GM15510 (cell line): ENCODE measurements around the gene PLIN4.

Source experiments
- POLR2A ChIP-seq: IDR thresholded peaks from 3 replicates; pipeline ENCODE4 v1.6.1; 2011; ENCODE audit warnings: borderline replicate concordance; ENCODE audit not compliant: insufficient read length; ENCODE audit errors: extremely low read depth

The PLIN4 gene

GRCh38 chr19:4503825-4504170, 14.5 kb downstream of the PLIN4 start:
- TF ChIP-seq POLR2A: no peak

- TF ChIP-seq POLR2A: no peak
Observed at GRCh38 chr19:4503132-4503824, 15.0 kb downstream of the PLIN4 start.

- no peak for TF ChIP-seq POLR2A
Observed at GRCh38 chr19:4502282-4503131, 15.8 kb downstream of the PLIN4 start.

- TF ChIP-seq POLR2A: no peak
Observed at GRCh38 chr19:4501691-4502090, 16.6 kb downstream of the PLIN4 start.

- no peak for TF ChIP-seq POLR2A
Observed at GRCh38 chr19:4500841-4501591, 17.3 kb downstream of the PLIN4 start.

GRCh38 chr19:4499855-4500254, 18.4 kb downstream of the PLIN4 start:
- no peak for TF ChIP-seq POLR2A

- TF ChIP-seq POLR2A: no peak
Observed at GRCh38 chr19:4499318-4499717, 19.0 kb downstream of the PLIN4 start.

GRCh38 chr19:4498694-4499093, 19.6 kb downstream of the PLIN4 start:
- TF ChIP-seq POLR2A: no peak

- TF ChIP-seq POLR2A: no peak
Observed at GRCh38 chr19:4497770-4498389, 20.4 kb downstream of the PLIN4 start.

- no peak for TF ChIP-seq POLR2A
Observed at GRCh38 chr19:4496304-4496703, 22.0 kb downstream of the PLIN4 start.

GRCh38 chr19:4495471-4495870, 22.8 kb downstream of the PLIN4 start:
- no peak for TF ChIP-seq POLR2A

GRCh38 chr19:4494691-4495064, 23.6 kb downstream of the PLIN4 start:
- no peak for TF ChIP-seq POLR2A

GRCh38 chr19:4493929-4494690, 24.2 kb downstream of the PLIN4 start:
- no peak for TF ChIP-seq POLR2A
